HUDEP-2 (cell line): ENCODE results near the gene FHOD1.

Source experiments
- DNase-seq, 76 experiments: peaks; one replicate each; lab custom pipeline; 2025; ENCODE audit not compliant: unreplicated experiment in 76 of 76; lab: John Stamatoyannopoulos, UW

Gene FHOD1

DNA sequence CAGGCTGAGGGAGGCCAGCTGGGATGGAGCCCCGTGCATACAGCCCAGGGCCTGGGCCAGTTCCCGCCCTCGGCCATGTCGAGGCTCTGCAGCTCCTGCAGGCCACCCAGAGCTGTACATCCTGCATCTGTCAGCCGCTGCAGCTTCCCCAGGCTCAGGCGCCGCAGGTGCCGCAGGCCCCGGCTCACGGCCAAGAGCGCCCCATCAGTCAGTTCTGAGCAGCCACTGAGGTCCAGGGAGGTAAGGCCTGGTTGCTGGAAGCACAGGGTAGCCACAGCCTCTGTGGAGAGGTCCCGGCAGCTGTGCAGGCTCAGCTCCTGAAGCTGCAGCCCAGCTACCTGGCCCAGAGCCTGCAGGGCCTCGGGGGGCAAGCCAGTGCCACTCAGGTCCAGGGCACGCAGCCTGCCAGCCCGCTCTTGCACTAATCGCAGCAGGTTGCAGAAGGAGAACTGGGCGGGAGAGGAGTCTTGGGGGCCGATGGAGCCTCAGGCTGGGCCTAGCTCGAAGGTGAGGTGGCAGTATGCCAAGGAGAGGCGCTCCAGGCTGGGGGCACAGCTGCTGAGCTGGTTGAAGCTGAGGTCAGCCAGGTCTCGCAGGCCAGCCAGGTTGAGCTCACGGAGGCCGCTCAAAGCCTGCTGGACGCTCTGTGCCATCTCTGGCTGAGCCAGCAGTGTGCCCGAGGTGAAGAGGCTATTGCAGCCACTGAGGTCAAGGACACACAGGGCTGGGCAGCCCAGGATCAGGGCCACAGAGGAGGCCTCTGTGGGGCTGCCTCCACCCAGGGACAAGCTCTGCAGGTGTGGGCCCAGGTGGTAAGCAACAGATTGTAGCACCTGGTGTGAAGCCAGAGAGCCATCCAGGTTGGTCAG lies 37.0 kb downstream of the FHOD1 start:
- DNase-seq, result no peak

DNA sequence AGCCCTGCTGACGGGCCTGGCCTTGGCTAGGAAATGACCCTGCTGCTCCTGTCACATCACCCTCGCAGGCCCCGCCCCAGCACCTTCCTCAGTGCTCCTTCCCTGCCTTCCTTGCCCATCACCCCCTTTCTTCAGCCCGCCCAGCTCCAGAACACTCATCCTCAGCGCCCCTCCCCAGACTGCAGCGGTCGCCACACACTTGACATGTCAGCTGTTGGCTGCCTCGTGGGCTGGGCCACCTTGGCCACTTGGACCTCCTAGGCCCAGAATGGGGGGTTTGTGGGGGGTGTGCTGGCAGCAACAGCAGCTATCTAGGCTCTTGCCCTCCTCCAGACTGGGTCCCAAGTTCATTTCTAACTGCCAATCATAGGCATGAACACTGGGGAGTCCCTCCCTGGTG lies 37.7 kb downstream of the FHOD1 start:
- DNase-seq, result no peak

DNA sequence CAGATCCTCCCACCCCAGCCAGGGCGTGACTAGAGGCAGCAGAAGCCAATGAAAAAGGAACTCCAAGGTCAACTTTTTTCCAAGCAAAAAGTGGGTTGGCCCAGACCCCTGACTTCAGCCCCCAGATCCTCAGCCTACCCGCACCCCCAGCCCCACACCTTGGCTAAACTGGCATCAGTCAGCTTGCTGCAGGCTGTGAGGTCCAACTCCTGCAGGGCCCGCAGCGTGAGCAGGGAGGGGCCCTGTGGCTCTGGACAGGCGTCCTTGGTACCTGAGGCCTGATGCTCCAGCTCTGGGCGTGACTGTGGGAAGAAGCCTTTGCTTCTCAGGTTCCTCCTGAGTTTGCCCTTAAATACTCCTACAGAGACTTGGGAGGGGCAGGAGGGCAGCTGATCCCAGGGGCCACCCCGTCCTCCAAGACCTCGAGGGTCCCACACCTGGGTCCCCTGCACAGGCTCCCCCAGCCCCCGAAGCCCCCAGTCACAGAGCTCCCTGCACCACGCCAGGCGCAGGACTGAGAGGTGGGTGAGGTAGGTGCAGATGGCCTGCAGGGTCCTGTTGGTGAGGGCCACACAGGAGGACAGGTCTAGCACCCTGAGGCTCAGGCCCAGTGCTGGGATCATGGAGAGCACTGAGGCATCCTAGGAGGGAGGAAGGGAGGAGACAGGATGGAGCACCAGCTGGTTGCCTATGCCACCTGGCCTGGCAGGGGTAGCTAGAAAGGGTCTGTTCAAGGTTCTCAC lies 39.0 kb downstream of the FHOD1 start:
- no peak for DNase-seq

GRCh38 chr16:67207249-67208091 lies 39.8 kb downstream of the FHOD1 start:
- peak in 31 of 76 experiments; percentile 3 to 59 (median 26) for DNase-seq

DNA sequence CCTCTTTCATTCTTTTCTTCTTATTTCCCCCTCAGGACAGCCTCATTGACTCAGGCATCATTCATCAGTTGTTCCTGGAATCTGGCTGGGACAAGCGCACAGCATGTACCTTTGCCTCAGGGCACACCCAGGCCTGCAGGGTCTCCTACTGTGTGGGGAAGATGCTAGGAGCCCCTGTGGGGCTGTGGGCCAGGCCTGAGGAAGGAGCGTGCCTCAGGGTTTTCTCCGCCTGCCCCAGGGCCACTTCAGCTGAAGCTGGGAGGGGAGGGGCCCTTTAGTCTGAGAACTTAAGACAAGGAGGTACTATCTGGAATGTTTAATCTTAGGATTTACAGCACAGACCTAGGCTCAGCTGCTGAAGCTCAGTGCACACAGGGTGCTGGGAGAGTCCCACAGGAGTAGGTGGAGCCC lies 40.4 kb downstream of the FHOD1 start:
- DNase-seq, result peak in 2 of 76 experiments; percentile 5 to 15

- peak in 1 of 76 experiments; percentile 15 for DNase-seq
Measured at GRCh38 chr16:67206129-67206837, 41.0 kb downstream of the FHOD1 start.

- DNase-seq, result no peak
Measured at GRCh38 chr16:67204076-67204475, 43.2 kb downstream of the FHOD1 start.

- DNase-seq, result no peak
Measured at GRCh38 chr16:67202956-67203493, 44.3 kb downstream of the FHOD1 start.

DNA sequence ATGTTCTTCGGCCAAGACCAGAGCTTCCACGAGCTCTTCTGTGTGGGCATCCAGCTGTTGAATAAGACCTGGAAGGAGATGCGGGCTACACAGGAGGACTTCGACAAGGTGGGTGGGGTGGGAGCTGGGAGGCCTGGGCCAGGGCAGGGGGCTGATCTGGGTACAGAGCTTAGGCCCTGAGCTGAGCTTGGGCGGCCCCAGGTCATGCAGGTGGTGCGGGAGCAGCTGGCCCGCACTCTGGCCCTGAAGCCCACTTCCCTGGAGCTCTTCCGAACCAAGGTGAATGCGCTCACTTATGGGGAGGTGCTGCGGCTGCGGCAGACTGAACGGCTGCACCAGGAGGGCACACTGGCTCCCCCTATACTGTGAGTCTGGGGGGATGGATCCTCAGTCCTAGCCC lies 44.9 kb downstream of the FHOD1 start:
- no peak for DNase-seq

DNA sequence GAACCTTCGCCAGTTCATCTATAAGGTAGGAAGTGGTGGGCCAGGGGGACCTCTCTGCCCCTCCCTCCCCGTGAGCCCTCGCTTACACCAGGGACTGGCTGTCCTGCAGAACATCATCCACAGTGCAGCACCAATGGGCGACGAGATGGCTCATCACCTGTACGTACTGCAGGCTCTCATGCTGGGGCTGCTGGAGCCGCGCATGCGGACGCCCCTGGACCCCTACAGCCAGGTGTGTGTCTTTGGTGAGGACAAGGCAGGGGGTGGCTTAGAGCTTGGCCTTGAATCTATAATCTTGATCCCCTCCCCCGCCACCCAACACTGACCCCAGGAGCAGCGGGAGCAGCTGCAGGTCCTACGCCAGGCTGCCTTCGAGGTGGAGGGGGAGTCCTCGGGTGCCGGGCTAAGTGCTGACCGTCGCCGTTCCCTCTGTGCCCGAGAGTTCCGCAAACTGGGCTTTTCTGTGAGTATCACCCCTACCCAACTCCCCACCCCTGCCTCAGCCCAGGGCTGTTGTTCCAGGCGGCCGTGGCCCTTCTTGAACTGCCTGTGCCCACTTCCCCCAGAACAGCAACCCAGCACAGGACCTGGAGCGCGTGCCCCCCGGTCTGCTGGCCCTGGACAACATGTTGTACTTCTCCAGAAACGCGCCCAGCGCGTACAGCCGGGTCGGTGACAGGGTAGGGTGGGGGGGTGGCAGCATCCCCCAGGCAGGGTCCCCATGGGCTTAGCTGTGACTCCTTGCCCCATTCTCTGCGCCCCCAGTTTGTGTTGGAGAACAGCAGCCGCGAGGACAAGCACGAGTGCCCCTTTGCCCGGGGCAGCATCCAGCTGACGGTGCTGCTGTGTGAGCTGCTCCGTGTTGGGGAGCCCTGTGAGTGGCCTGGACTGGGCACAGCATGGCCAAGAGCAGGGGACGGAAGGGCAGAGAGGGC lies 45.6 kb downstream of the FHOD1 start:
- DNase-seq, result no peak

DNA sequence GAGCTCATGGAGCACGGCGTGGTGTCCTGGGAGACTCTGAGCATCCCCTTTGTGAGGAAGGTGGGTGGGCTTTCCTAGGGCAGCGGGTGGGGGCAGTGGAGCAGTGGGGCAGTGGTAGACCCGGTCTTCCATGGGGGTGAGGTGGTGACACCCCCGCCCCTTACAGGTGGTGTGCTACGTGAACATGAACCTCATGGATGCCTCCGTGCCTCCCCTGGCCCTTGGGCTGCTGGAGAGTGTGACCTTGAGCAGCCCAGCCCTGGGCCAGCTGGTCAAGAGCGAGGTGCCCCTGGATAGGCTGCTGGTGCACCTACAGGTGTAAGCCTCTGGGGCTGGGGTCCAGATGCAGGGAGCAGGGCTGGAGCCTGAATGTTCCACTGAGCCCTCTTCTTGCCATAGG lies 46.8 kb downstream of the FHOD1 start:
- DNase-seq, result no peak

DNA sequence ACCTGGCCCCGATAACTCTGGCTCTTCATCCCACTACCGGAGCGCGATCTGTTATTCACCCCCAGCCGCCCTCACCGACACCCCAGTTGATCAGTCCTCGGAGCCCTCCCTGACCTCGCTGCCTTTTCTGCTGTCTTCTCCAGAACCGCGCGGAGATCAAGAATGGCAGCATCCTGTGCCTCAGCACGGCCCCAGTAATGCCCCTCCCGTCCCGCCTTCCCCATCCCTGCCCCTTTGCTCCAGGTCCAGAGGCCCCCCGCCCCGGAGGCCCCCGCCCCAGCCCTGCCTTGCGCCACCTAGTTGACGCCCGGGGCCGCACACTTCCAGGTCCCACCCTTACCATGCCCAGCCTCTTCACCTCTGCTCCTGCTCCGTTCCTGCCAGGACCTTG lies 47.5 kb downstream of the FHOD1 start:
- DNase-seq, result no peak

GRCh38 chr16:67199011-67199807 lies 48.1 kb downstream of the FHOD1 start, which contains the start of gene ELMO3:
TSS of gene ELMO3 (plus strand) at chr16:67199131. CDS start at chr16:67199327, 196 bp downstream.
- DNase-seq, result no peak

DNA sequence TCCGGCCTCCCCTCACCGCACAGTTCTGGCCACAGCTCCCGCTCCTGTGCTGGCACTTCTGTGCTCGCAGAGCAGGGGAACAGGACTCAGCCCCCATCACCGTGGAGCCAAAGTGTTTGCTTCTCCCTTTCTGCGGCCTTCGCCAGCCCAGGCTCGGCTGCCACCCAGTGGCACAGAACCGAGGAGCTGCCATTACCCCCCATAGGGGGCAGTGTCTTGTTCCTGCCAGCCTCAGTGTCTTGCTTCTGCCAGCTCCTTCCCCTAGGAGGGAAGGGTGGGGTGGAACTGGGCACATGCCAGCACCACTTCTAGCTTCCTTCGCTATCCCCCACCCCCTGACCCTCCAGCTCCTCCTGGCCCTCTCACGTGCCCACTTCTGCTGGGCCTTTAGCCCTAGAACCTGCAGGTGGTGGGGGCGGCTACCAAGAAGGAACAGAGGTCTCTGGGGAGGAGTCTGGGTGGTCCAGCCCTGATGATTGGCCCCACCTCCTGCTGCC lies 49.0 kb downstream of the FHOD1 start:
- peak in 66 of 76 experiments; percentile 19 to 82 (median 56) for DNase-seq

- DNase-seq, result no peak
Measured at GRCh38 chr16:67197704-67198103, 49.6 kb downstream of the FHOD1 start.

- no peak for DNase-seq
Measured at GRCh38 chr16:67196881-67197280, 50.4 kb downstream of the FHOD1 start.

DNA sequence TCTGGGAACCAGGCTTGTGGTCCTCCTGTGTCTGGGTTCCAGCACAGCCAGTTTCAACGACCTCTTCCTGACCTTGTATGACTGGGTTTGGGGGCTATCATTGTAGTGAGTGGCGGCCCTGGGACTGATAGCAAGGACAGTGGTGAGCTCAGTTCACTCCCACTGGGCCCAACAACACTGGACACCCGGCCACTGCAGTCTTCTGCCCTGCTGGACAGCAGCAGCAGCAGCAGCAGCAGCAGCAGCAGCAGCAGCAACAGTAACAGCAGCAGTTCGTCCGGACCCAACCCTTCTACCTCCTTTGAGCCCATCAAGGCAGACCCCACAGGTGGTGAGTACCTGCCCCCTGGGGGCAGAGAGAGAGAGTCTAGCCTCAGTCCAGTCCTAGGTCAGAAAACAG lies 51.6 kb downstream of the FHOD1 start:
- no peak for DNase-seq

DNA sequence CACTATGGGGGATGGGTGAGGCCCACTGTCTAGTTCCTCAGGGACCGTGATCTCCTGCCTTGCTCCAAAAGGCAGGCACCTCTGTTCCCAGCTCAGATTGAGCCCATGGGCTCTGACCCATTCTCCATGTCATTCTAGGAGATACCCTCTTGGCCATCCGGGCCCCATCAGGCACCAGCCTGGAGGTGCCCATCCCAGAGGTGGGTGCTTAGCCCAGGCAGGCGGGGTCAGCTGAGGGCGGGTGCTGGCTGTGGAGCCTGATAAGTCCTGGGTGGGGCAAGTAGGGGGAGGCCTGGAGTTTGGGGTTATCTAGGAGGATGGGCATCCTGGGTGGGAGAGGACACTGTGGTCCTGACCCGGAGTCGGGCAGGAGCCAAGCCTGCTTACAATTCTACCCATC lies 53.0 kb downstream of the FHOD1 start:
- peak in 73 of 76 experiments; percentile 22 to 89 (median 72) for DNase-seq
